ENCODE measurements around the gene ZNF428.

GRCh38 chr19:43592800-43593350, 26.6 kb downstream of the ZNF428 start:
- TF ChIP-seq POLR2A (IDR thresholded peaks at IDR 0.05; ENCODE audit: low read depth, low read length) = no peak
- TF ChIP-seq SPI1 (IDR thresholded peaks at IDR 0.05; ENCODE audit: low read depth, low read length) = no peak

Data from GM12891 (cell line).